Smooth muscle cell (in vitro differentiated cells): ENCODE data around the gene PGRMC2. TPM values are rescaled to one million over a fixed set of nuclear protein-coding genes. Genes with fewer than 3 reads are reported as not detected.
A peak's percentile ranks its signal among the peaks of the same experiment; 100 is the strongest.

Source experiments
- DNase-seq: peaks from one replicate; lab custom pipeline; 2025; ENCODE audit not compliant: unreplicated experiment; lab: John Stamatoyannopoulos, UW
- H2AFZ ChIP-seq: fragments of 200-600 bp; sonication (generic); 2 replicates; pipeline ENCODE4 v1.6.0; 2016; ENCODE audit warnings: antibody characterized with exemption, low read depth, mild to moderate bottlenecking
- H3F3A ChIP-seq: fragments of 200-600 bp; sonication (generic); 2 replicates; pipeline ENCODE4 v1.6.0; 2017; ENCODE audit warnings: antibody characterized with exemption, low read depth
- H3K27ac ChIP-seq: fragments of 200-600 bp; sonication (generic); 2 replicates; pipeline ENCODE4 v1.5.1; 2016; ENCODE audit warnings: low read depth, mild to moderate bottlenecking
- H3K27me3 ChIP-seq: fragments of 200-600 bp; sonication (generic); 2 replicates; pipeline ENCODE4 v1.6.1; 2016; ENCODE audit warnings: low read depth, mild to moderate bottlenecking
- H3K36me3 ChIP-seq: fragments of 200-600 bp; sonication (generic); 2 replicates; pipeline ENCODE4 v1.5.1; 2016; ENCODE audit warnings: low read depth
- H3K4me1 ChIP-seq: fragments of 200-600 bp; sonication (generic); 2 replicates; pipeline ENCODE4 v1.5.1; 2016; ENCODE audit warnings: low read depth
- H3K4me2 ChIP-seq: fragments of 200-600 bp; sonication (generic); 2 replicates; pipeline ENCODE4 v1.6.0; 2016; ENCODE audit warnings: mild to moderate bottlenecking
- H3K4me3 ChIP-seq: fragments of 200-600 bp; sonication (generic); 2 replicates; pipeline ENCODE4 v1.5.1; 2016; ENCODE audit warnings: mild to moderate bottlenecking
- H3K79me2 ChIP-seq: fragments of 200-600 bp; sonication (generic); 2 replicates; pipeline ENCODE4 v1.6.0; 2016; ENCODE audit warnings: low read depth, mild to moderate bottlenecking
- H3K9ac ChIP-seq: fragments of 200-600 bp; sonication (generic); 2 replicates; pipeline ENCODE4 v1.6.0; 2016; ENCODE audit warnings: low read depth
- H3K9me3 ChIP-seq: fragments of 200-600 bp; sonication (generic); replicated peaks from 2 replicates; pipeline ENCODE4 v1.5.1; 2016; ENCODE audit warnings: low read depth
- H4K20me1 ChIP-seq: fragments of 200-600 bp; sonication (generic); 2 replicates; pipeline ENCODE4 v1.6.0; 2016; ENCODE audit warnings: low read depth
- WGBS: methylation state at CpG from one replicate; pipeline ENCODE4 v1.1.7; 2016; ENCODE audit warnings: low lambda C conversion rate; 5-methylcytosine and 5-hydroxymethylcytosine counted together
- polyA plus RNA-seq: library from polyadenylated mRNA; unstranded; fragments of >200 nt; fragmentation: Nextera tagmentation; extraction: Ambion mirVana; gene quantifications from 2 replicates; pipeline ENCODE4 v1.2.1, GENCODE V29; 2016
- total RNA-seq: library from RNA; depleted of rRNA; stranded (reverse); fragments of >200 nt; gene quantifications from 2 replicates; pipeline ENCODE4 v1.2.3, GENCODE V29; 2014
- TF ChIP-seq, protein P1 (sequence below): fragments of 200-600 bp; sonication (generic); IDR thresholded peaks from 2 replicates; pipeline ENCODE4 v1.5.1; 2017; ENCODE audit warnings: borderline replicate concordance, mild to moderate bottlenecking, antibody characterized with exemption; ENCODE audit not compliant: insufficient read depth, poor library complexity, severe bottlenecking

The PGRMC2 gene
- total and polyA plus RNA-seq, 2 experiments from 2014 or later: 52.1 to 56.7 TPM

DNA sequence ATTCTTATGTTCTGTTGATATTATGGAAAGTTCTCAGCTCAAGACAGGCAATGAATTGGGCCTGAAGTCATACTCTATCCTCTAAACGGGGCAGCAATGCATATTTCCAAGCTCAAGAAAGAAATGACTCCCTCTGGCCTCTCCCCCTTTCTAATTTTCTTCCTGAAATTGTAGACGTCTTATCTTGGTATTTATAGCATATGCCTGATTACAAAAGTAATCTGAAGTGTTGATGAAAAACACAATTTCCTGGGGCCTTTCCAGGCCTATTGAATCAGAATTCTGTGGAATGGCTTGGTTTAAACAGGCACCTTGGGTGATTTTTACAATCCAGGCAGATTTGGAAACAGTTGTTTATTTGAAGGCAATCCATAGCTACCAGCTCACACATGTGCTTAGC lies 21.4 kb upstream of the PGRMC2 start:
- Histone ChIP-seq H3K27me3 (no peaks in the 10 kb centered on the region), H3K4me1 (no peaks in the 10 kb centered on the region), H3K4me3 (no peak overlapping the region), H3F3A (no peaks in the 10 kb centered on the region), H2AFZ (no peak overlapping the region), H4K20me1 (no peaks in the 10 kb centered on the region), H3K36me3 (no peaks in the 10 kb centered on the region), H3K9me3 (no peaks in the 10 kb centered on the region), H3K27ac (no peak overlapping the region), H3K4me2 (no peak overlapping the region), H3K9ac (no peak overlapping the region), H3K79me2 (no peaks in the 10 kb centered on the region)
- TF ChIP-seq, protein P1, sequence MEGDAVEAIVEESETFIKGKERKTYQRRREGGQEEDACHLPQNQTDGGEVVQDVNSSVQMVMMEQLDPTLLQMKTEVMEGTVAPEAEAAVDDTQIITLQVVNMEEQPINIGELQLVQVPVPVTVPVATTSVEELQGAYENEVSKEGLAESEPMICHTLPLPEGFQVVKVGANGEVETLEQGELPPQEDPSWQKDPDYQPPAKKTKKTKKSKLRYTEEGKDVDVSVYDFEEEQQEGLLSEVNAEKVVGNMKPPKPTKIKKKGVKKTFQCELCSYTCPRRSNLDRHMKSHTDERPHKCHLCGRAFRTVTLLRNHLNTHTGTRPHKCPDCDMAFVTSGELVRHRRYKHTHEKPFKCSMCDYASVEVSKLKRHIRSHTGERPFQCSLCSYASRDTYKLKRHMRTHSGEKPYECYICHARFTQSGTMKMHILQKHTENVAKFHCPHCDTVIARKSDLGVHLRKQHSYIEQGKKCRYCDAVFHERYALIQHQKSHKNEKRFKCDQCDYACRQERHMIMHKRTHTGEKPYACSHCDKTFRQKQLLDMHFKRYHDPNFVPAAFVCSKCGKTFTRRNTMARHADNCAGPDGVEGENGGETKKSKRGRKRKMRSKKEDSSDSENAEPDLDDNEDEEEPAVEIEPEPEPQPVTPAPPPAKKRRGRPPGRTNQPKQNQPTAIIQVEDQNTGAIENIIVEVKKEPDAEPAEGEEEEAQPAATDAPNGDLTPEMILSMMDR: no peak
- DNase-seq: no peak
- 44% methylated on average over 2 of the region's 2 CpGs for WGBS

DNA sequence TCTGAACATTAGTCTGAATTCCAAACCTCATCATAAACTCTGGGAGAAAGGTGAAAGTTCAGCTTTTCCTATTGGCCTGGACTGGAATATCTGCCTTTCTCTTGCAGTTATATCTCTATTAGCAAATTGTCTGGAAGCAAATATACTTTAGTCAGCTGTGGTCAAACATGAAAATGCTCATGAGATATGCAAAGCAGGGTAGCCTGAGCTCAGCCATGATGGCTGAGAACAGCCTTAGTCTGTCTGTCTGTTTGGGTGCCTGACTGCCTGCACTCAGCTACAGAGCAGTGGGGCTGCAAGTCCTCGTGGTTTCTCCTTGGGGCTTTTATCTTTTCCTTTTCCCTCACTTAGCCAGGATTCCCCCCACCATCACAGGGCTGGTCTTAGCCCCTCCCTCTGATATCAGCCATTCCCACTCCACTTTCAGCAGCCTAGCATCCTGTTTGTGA lies 19.5 kb upstream of the PGRMC2 start:
- 23% methylated on average over 1 of the region's 1 CpG for WGBS
- no peaks in the 10 kb centered on the region for H3K79me2 ChIP-seq
- H3K27me3 ChIP-seq: no peaks in the 10 kb centered on the region
- no peaks in the 10 kb centered on the region for H3F3A ChIP-seq
- no peaks in the 10 kb centered on the region for H4K20me1 ChIP-seq
- no peak overlapping the region for H3K9ac ChIP-seq
- H3K27ac ChIP-seq: no peak overlapping the region
- peak overlapping the region; percentile 62 for H2AFZ ChIP-seq
- no peak overlapping the region for H3K4me2 ChIP-seq
- no peaks in the 10 kb centered on the region for H3K4me1 ChIP-seq
- H3K9me3 ChIP-seq: no peaks in the 10 kb centered on the region
- TF ChIP-seq, protein P1: no peak
- no peaks in the 10 kb centered on the region for H3K36me3 ChIP-seq
- no peak overlapping the region for H3K4me3 ChIP-seq
- DNase-seq: no peak

DNA sequence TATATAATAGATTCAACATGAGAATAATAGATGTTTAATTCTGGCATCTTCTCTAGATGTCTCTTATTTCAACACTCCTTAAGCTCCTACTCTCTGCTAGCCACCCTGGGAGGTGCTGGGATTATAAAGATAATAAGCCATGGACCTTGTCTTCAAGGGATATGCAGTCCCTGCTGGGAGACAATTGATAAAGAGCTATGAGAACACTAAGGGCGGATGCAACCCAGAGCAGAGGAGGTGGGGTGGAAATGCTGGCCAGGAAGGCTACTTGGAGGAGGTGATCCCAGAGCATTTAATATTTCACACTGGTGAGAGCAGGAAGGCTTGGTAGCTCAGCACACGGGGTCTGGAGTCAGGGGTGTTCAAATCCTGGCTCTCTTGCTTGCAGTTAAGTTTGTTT lies 18.3 kb upstream of the PGRMC2 start:
- no peaks in the 10 kb centered on the region for H3K27me3 ChIP-seq
- TF ChIP-seq, protein P1: no peak
- no peak overlapping the region for H3K27ac ChIP-seq
- DNase-seq: no peak
- no peaks in the 10 kb centered on the region for H3F3A ChIP-seq
- H3K4me3 ChIP-seq: no peak overlapping the region
- no peak overlapping the region for H2AFZ ChIP-seq
- no peaks in the 10 kb centered on the region for H3K79me2 ChIP-seq
- no peak overlapping the region for H3K4me2 ChIP-seq
- H3K9ac ChIP-seq: no peak overlapping the region
- no peaks in the 10 kb centered on the region for H3K36me3 ChIP-seq
- no peaks in the 10 kb centered on the region for H4K20me1 ChIP-seq
- no peaks in the 10 kb centered on the region for H3K4me1 ChIP-seq
- no peaks in the 10 kb centered on the region for H3K9me3 ChIP-seq
- 93% methylated on average over 2 of the region's 2 CpGs for WGBS

DNA sequence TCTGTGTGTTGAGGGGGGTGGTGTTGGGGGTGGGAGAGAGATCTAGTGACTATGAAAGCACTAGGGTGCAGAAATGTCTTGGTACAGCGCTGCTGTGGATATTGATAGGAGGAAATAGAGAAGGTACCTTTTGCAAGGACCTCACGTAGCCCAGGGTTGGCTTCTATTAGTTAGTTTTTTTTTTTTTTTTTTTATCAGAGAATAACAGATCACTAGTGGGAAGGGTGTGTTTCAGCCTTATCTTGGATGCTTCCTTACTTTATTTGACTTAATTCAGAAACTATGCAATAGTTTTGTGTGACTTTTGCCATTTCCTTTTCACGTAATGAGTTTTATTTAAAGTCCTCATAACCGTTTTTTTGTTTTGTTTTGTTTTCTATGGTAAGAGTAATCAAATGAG lies 16.4 kb upstream of the PGRMC2 start:
- no peak overlapping the region for H2AFZ ChIP-seq
- H3K27me3 ChIP-seq: no peaks in the 10 kb centered on the region
- no peak overlapping the region for H3K4me2 ChIP-seq
- TF ChIP-seq, protein P1: no peak
- no peaks in the 10 kb centered on the region for H3K4me1 ChIP-seq
- H3K36me3 ChIP-seq: no peaks in the 10 kb centered on the region
- DNase-seq: no peak
- WGBS: 96% methylated on average over 4 of the region's 4 CpGs
- no peak overlapping the region for H3K9ac ChIP-seq
- no peaks in the 10 kb centered on the region for H3F3A ChIP-seq
- H3K27ac ChIP-seq: no peak overlapping the region
- H3K79me2 ChIP-seq: no peaks in the 10 kb centered on the region
- no peaks in the 10 kb centered on the region for H3K9me3 ChIP-seq
- H4K20me1 ChIP-seq: no peaks in the 10 kb centered on the region
- no peak overlapping the region for H3K4me3 ChIP-seq
